Upper lobe of left lung (tissue), 6 donors: ENCODE results near the gene SEPTIN7. TPM values are rescaled to one million over a fixed set of nuclear protein-coding genes. Genes with fewer than 3 reads are reported as not detected.

Experiments
- ATAC-seq, 2 donors: fragments of 200-7000 bp; cut with Tn5 transposase; one replicate each; pipeline ENCODE4 v1.9.1; 2022; ENCODE audit warnings: mild to moderate bottlenecking in 2 of 2, moderate library complexity in 2 of 2; ENCODE audit not compliant: low FRiP score in 2 of 2
- DNase-seq, 2 donors: peaks; one replicate each; pipeline ENCODE4 v3.0.0-alpha.2; 2019 to 2020
- H3K27ac ChIP-seq, 4 donors: fragments of 200-600 bp; sonication (generic); one replicate each; pipeline ENCODE4 v1.5.1; 2016 to 2019
- H3K27me3 ChIP-seq, 4 donors: fragments of 200-600 bp; sonication (generic); one replicate each; pipeline ENCODE4 v1.5.1; 2017 to 2019
- H3K36me3 ChIP-seq, 4 donors: fragments of 200-600 bp; sonication (generic); one replicate each; pipeline ENCODE4 v1.5.1; 2016 to 2019
- H3K4me1 ChIP-seq, 4 donors: fragments of 200-600 bp; sonication (generic); one replicate each; pipeline ENCODE4 v1.5.1; 2018 to 2019
- H3K4me3 ChIP-seq, 4 donors: fragments of 200-600 bp; sonication (generic); one replicate each; pipeline ENCODE4 v1.5.1; 2017 to 2019; ENCODE audit warnings: mild to moderate bottlenecking in 2 of 4, moderate library complexity in 1 of 4
- H3K9me3 ChIP-seq, 4 donors: fragments of 200-600 bp; sonication (generic); one replicate each; pipeline ENCODE4 v1.5.1; 2018 to 2019
- CTCF ChIP-seq, 6 experiments: fragments of 450-650 bp in 4 of 6; fragments of 200-600 bp in 2 of 6; sonication (generic) in 2 of 6; IDR thresholded peaks; one replicate each; pipeline ENCODE4 v1.5.1; 2016 to 2019; ENCODE audit warnings: antibody characterized with exemption in 6 of 6
- EP300 ChIP-seq, 4 donors: sonication (generic); formaldehyde crosslinking; IDR thresholded peaks; one replicate each; pipeline ENCODE4 v1.5.1; 2017; ENCODE audit warnings: antibody characterized with exemption in 4 of 4, control low read depth in 2 of 4
- POLR2A ChIP-seq, 4 donors: fragments of 450-650 bp; IDR thresholded peaks; one replicate each; pipeline ENCODE4 v1.5.1; 2016 to 2017; ENCODE audit warnings: antibody characterized with exemption in 4 of 4, mild to moderate bottlenecking in 2 of 4
- POLR2AphosphoS5 ChIP-seq, 2 donors: sonication (generic); formaldehyde crosslinking; IDR thresholded peaks; one replicate each; pipeline ENCODE4 v1.5.1; 2017; ENCODE audit warnings: antibody characterized with exemption in 2 of 2
- WGBS, 2 donors: methylation state at CpG; one replicate each; pipeline ENCODE4 v1.1.5; 2017 to 2018; 5-methylcytosine and 5-hydroxymethylcytosine counted together
- total RNA-seq, 6 donors: library from RNA; depleted of rRNA in 4 of 6; stranded (reverse); fragments of >200 nt in 4 of 6; gene quantifications; one replicate each; pipeline versions ENCODE4 v1.1.0 to v1.2.1, GENCODE V29; 2016 to 2021
- donor health status: DM: no; HTN: no; CAD: no; lungs with moderate emphysema.
- donor health status: DM: no; HTN: yes; CAD: no; lungs with severe emphysema.

SEPTIN7 gene
- total RNA-seq, 6 donors from 2014 or later, result 47.1 to 215 (median 142) TPM

GRCh38 chr7:35820858-35821257, 20.0 kb downstream of the SEPTIN7 start:
- WGBS, 2 donors, result 84 to 97% methylated on average over 1 of the region's 1 CpG
- no peak overlapping the region for H3K27ac ChIP-seq
- no peaks in the 10 kb centered on the region for H3K27me3 ChIP-seq
- DNase-seq (no peak), ATAC-seq (no peak)
- H3K9me3 ChIP-seq, result no peaks in the 10 kb centered on the region
- TF ChIP-seq POLR2AphosphoS5 (IDR thresholded peaks at IDR 0.05), result no peak
- TF ChIP-seq POLR2A (IDR thresholded peaks at IDR 0.05), result no peak
- no peak for TF ChIP-seq EP300 (IDR thresholded peaks at IDR 0.05)
- no peak for TF ChIP-seq CTCF (IDR thresholded peaks at IDR 0.05)
- H3K4me1 ChIP-seq, result peaks cover 11 to 29% (median 16%) of the 10 kb centered on the region in 4 donors
- H3K4me3 ChIP-seq, result no peak overlapping the region
- no peaks in the 10 kb centered on the region for H3K36me3 ChIP-seq

- DNase-seq (no peak), ATAC-seq (no peak)
- 72 to 73% methylated on average over 3 of the region's 3 CpGs for WGBS, 2 donors
- Histone ChIP-seq H3K27me3 (no peaks in the 10 kb centered on the region), H3K9me3 (no peaks in the 10 kb centered on the region), H3K36me3 (no peaks in the 10 kb centered on the region), H3K27ac (no peak overlapping the region), H3K4me1 (peaks cover 19 to 51% (median 24%) of the 10 kb centered on the region in 4 donors), H3K4me3 (no peak overlapping the region)
- TF ChIP-seq POLR2A (IDR thresholded peaks at IDR 0.05), result no peak
- TF ChIP-seq POLR2AphosphoS5 (IDR thresholded peaks at IDR 0.05), result no peak
- TF ChIP-seq EP300 (IDR thresholded peaks at IDR 0.05), result no peak
- no peak for TF ChIP-seq CTCF (IDR thresholded peaks at IDR 0.05)
Observed at GRCh38 chr7:35823440-35823839, 22.6 kb downstream of the SEPTIN7 start.

- 88 to 95% methylated on average over 1 of the region's 1 CpG for WGBS, 2 donors
- H3K4me3 ChIP-seq, result no peak overlapping the region
- no peaks in the 10 kb centered on the region for H3K9me3 ChIP-seq
- no peak for DNase-seq
- peaks cover 22 to 62% (median 31%) of the 10 kb centered on the region in 4 donors for H3K4me1 ChIP-seq
- H3K27me3 ChIP-seq, result no peaks in the 10 kb centered on the region
- no peak for TF ChIP-seq CTCF (IDR thresholded peaks at IDR 0.05)
- TF ChIP-seq POLR2AphosphoS5 (IDR thresholded peaks at IDR 0.05), result no peak
- TF ChIP-seq POLR2A (IDR thresholded peaks at IDR 0.05), result no peak
- no peak for TF ChIP-seq EP300 (IDR thresholded peaks at IDR 0.05)
- ATAC-seq, result no peak
- no peaks in the 10 kb centered on the region for H3K36me3 ChIP-seq
- no peak overlapping the region for H3K27ac ChIP-seq
Observed at GRCh38 chr7:35825974-35826373, 25.1 kb downstream of the SEPTIN7 start.

GRCh38 chr7:35826751-35827150, 25.9 kb downstream of the SEPTIN7 start:
- H3K4me1 ChIP-seq, result peaks cover 30 to 67% (median 36%) of the 10 kb centered on the region in 4 donors
- WGBS, 2 donors, result 80 to 86% methylated on average over 4 of the region's 4 CpGs

More at GRCh38 chr7:35826751-35827150, 25.9 kb downstream of the SEPTIN7 start:
- no peak for TF ChIP-seq EP300 (IDR thresholded peaks at IDR 0.05)
- no peak for TF ChIP-seq CTCF (IDR thresholded peaks at IDR 0.05)
- TF ChIP-seq POLR2AphosphoS5 (IDR thresholded peaks at IDR 0.05), result no peak
- no peak for TF ChIP-seq POLR2A (IDR thresholded peaks at IDR 0.05)
- no peaks in the 10 kb centered on the region for H3K9me3 ChIP-seq
- ATAC-seq, result no peak
- DNase-seq, result no peak
- H3K4me3 ChIP-seq, result no peak overlapping the region
- no peaks in the 10 kb centered on the region for H3K27me3 ChIP-seq
- H3K27ac ChIP-seq, result no peak overlapping the region
- H3K36me3 ChIP-seq, result no peaks in the 10 kb centered on the region
